HG02943 (cell line): ENCODE measurements around the gene PACS1.

ENCODE experiments used
- ATAC-seq: cut with Tn5 transposase; IDR thresholded peaks from one replicate; pipeline ENCODE4 v1.9.1; 2021; ENCODE audit warnings: mild to moderate bottlenecking, low read depth, moderate library complexity; ENCODE audit not compliant: unreplicated experiment

Gene PACS1

DNA sequence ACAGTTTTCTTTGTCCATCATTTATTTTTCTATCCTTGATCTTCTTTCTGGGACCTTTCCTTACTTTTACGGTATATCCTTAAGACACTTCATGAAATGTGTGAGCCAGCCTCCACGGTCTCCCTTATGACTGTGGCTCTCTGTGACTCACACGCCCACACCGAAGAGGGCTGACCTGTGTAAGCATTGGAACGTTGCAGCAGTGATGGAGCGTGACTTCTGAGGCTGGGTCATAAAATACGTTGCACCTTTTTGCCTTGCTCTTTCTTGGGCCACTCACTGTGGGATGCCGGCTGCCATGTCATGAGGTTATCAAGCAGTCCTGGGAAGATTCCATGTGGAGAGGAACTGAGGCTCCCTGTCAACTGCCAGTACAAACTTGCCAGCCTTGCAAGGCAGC is 102.1 kb downstream of the PACS1 start:
- no peak for ATAC-seq

DNA sequence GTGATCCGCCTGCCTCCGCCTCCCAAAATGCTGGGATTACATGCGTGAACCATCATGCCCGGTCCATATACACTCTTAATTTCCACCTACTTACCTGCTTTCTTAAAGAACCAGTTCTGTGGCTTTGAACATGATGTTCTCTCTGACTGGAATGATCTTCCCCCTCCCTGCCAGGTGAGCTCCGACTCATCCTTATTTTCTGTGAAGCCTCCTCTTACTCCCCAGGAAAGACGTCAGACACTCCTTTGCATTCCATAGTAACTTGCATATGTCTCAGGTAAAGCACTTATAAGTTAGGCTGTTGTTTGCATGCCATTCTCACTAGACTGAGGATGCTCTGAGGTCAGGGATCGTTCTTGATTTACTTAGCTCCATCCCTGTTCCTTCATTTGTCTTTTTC is 106.6 kb downstream of the PACS1 start:
- ATAC-seq: no peak

DNA sequence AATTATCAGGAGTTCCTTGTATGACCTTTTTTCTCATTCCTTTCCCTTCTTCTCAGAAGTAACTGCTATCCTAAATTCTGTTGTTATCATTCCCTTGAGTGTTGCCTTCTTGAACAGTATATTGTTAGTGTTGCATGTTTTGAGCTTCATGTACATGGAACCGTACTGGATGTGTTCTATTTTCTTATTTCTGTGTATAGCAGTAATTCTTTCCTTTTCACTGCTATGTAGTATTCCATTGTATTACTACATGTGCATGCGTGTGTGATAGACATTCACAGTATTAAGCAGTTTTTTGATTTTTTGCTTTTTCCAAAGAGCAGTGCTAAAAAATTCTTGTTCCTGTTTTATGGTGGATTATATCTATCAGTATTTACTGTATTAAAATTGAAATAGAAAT is 108.1 kb downstream of the PACS1 start:
- ATAC-seq: no peak

DNA sequence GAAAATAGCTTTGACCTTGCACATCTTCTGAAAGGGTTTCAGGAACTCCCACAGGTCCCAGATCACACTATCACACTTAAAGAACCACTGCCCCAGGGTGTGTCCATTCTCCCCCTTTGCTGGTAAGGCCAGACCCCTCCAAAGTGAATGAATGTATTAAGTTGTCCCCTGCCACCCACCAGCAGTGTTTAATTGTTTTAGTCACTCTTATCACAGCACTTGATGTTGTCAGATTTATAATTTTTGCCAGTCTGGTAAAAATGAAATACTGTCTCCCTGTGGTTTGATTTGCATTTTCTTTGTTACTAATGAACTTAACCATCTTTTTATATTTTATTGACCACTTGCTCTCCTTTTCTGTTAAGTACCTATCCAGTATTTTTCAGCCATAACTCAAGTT is 108.8 kb downstream of the PACS1 start:
- ATAC-seq: no peak

DNA sequence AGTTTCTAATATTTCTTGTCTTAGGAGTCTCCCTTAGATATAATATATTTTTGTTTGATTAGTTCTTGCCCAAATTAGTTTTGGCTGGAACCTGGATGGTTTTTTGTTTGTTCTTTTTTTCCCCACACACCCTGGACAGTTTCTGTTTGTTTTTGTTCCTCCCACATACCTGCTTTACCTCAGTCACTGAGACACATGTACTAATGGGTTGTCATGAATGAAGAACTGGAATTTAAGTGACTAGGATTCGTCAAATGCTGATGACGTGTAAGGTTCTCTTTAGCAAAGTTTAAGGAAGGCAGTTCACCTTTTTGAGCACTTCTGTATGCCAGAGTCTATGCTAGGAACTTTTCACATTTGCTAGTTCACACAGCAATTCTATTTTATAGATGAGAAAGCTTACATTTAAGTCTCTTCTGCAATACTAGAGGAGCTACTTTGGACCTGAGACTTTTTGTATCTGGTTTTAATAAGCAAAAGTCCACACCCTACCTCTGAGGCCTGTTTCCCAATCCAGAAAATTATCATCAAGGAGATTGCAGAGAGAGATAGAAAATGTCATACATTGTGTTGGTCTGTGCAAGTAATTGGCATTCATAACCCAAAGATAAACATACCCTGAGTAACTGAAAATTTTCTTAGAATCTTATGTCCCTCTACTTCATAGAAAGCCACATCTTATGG is 111.7 kb downstream of the PACS1 start:
- ATAC-seq: no peak

DNA sequence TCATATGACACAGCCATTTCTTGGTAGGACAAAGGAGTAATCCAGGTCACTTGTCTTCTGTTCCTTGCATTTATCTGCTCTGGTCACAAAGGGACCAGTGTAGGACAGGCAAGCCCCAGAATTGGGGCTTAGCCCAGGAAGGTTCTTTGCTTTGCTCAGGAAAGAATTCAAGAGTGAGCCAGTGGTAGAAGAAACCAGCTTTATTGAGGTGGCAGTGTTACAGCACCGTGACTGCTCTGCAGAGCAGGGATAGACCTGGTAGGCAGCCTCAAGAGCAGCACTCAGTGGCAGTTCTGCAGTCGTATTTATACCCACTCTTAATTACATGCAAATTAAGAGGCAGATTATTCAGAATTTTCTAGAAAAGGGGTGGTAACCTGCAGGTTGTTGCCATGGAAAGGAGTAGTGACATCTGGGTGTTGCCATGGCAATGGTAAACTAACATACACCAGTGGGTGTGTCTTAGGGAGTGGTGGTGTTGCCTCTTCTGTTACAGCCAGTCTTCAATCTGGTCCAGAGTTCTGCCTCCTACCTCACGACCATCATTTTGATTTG is 113.5 kb downstream of the PACS1 start:
- no peak for ATAC-seq

DNA sequence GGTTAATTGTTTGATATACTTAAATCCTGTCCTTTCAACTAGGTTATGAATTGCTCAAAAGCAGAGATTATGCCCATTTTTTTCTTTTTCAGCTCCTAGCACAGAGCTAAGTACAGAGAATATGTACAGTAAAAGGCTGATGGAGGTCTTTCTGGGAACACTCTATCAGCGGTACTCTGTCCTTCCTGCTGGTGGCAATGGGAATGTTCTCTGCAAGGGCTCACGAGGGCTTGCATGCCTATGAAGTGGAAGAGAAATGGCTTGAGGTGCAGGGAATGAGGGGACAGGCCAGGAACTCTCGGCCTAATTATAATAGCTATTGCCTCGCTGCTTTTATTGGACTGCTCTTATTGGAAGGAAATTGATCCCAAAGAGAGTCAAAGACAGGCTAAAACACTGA is 114.7 kb downstream of the PACS1 start:
- no peak for ATAC-seq

DNA sequence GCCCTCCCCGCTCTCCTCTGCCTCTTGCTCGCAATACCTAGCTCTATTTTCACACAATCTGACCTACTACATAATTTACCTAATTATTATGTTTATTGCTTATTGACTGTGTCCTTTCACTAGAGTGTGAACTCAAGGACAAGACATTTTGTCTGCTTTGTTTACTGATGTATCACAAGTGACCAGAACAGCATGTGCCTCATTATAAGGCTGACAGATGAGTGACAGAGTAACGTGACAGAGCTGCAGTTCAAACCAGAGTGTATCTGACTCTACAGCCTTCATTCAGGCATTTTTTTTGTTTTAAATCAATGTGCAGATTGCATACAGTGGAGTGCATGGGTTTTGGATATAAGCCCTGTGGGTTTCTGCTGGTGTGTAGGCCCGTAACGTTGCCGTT is 116.4 kb downstream of the PACS1 start:
- ATAC-seq: no peak

DNA sequence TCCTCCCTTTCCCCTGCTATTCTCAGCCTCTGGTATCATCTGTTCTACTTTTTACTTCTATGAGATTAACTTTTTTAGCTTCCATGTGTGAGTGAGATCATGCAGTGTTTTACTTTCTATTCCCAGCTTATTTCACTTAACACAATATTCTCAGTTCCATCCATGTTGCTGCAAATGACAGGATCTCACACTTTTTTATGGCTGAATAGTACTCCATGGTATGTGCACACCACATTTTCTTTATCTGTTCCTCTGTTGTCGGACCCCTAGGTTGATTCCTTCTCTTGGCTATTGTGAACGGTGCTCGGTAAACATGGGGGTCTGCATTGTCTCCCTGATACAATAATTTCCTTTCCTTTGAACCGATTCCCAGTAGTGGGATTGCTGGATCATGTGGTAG is 117.4 kb downstream of the PACS1 start:
- no peak for ATAC-seq

DNA sequence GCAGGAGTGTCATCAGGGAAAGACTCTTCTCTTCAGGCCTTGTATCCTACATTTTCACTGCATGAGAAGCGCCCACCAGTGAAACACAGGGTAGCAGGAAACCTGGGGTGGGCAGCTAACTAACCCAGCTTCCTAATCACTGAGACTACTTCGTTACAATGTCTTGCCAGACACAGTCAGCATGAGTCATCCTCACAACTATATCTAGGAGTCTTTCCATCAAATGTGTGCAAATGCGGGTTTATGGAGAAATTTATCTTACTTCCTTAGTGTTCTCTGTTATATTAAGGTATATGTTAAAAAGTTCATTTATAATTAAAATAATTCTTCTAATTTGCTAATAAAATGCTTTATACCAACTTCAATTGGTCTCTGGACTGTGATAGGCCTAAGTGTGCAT is 118.5 kb downstream of the PACS1 start:
- no peak for ATAC-seq

DNA sequence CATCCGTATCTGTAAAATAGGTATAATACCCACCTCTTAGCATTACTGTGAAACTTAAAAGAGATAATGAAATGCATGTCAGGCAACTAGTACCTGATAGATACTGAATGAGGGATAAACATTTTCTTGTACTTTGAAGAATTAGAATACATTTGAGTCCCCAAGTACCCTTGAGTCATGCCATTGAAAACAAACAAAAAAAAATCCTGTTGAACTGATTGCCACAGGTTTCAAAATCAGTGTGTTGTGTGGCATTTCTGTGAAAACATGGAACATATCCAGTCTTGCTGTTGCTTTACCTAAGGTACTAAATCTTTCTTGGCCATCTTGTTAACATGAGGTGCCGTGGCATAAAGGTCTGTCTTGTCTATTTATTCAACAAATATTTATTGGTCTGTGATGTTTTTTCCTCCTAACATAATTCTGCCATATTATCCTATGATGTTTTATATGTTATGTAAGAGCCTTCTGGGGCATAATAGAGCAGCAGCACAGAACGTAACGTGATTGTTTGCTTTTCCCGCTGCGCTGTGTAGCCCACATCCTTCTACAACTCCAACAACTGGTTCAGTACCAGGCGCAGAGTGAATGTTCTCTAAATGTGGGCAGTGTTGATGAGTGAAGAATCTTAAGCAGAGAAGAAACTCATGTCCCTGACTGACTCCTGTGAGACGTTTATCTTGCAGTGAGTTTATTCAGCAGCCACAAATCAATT is 119.1 kb downstream of the PACS1 start:
- no peak for ATAC-seq

DNA sequence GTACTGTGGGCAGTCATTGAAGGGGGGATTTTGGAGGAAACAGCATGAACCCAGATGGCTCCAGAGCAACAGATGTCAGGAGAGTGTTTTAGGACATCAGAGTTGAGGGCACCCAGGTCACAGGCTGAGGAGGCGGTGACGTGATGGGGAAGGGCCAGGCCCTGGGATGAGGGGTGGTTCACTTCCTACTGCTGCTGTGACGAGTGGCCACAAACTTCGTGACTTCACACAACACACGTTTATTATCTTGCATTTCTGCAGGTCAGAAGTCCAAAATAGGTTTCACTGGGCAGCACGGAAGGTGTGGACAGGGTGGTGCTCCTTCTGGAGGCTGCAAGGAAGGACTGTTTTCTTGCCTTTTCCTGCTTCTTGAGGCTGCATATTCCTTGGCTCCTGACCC is 120.7 kb downstream of the PACS1 start:
- ATAC-seq: no peak

DNA sequence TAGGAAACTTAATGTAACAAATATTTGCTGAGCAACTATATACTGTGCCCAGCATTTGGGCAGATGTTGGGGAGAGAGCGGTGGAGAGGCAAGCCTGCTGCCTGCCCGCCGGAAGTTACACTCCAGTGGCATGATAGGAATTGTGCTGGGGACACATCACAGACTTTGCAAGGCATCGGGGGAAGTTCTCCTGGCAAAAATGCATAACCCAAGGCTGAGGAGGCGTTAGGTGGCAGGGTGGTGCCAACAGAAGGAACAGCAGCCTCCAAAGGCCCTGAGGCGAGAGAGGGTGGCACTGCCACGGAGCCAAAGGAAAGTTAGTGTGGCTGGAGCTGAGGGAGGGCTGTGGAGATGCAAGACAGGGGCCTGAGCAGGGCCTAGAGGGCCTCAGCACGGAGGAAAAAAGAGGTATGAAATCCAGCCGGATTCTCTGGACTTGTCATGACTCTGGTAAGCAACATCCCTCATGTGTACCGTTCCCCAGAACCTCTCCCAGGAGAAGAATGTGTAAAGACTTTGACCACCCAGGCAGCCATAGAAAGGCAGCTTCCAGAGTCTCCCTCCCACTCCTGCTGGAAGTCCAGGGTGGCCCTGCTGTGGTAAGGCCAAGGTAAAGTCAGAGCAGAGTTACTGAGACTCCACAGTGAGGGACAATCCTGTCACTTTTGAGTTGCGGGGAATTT is 122.2 kb downstream of the PACS1 start:
- ATAC-seq: no peak

DNA sequence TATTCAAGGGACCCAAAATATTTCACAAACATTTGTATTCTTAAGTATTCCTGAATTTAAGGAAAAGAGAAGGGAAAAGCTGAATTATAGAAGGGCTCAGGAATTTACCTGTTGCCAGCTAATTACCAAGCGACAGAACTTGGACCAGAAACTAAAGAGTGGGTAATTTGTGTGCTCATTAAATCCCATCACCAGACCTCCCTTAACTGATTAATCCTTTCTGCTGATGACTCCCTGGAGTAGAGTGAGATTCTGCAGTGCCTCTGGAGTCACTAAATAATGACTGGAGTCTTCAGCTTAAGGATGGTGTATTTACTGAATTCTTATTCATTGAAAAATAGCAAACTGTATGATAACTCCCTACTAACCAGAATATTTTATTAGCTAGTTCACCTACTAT is 124.3 kb downstream of the PACS1 start:
- ATAC-seq: no peak

DNA sequence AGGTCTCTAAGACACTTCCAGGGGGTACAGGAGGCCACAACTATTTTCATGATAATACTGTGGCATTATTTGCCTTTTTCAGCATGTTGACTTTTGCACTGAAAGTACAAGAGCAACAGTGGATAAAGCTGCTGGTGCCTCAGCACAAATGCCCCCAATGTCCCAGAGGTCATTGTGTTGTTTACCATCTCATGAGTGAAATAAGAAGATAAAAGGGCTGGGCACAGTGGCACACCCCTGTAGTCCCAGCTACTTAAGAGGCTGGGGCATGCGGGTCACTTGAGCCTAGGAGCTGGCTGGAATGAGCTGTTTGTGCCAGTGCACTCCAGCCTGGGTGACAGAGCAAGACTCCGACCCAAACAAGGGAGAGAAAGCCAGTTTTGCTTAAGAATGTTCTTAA is 125.8 kb downstream of the PACS1 start:
- ATAC-seq: no peak

DNA sequence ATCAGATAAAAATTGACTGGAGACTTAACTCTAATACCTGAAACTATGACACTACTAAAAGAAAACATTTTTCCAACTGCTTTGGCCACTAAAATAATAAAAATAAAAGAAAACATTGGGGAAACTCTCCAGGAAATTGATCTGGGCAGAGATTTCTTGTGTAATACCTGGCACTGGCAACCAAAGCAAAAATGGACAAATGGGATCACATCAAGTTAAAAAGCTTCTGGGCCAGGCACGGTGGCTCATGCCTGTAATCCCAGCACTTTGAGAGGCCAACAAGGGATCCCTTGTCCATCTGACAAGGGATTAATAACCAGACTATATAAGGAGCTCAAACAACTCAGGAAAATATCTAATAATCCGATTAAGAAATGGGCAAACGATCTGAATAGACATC is 133.8 kb downstream of the PACS1 start:
- no peak for ATAC-seq

DNA sequence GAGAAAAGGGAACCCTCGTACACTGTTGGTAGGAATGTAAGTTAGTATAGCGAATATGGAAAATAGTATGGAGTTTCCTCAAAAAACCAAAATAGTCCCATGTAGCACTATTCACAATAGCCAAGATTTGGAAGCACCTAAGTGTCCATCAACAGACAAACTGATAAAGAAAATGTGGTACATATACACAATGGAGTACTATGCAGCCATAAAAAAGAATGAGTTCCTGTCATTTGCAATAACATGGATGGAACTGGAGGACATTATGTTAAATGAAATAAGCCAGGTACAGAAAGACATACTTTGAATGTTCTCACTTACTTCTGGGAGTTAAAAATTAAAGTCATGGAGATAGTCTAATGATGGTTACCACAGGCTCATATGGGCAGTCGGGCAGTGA is 134.3 kb downstream of the PACS1 start:
- ATAC-seq: no peak

DNA sequence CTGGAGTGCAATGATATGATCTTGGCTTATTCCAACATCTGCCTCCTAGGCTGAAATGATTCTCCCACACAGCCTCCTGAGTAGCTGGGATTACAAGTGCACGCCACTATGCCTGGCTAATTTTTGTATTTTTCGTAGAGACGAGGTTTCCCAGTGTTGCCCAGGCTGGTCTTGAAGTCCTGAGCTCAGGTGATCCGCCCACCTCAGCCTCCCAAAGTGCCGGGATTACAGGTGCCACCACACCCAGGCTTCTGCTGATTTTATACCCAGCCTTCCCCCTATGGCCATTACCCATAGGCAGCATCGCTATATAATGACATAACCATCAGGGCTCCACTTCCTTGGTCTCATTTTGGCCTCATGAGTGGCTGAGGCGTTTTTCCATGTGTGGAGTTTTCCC is 137.7 kb downstream of the PACS1 start:
- ATAC-seq: no peak

DNA sequence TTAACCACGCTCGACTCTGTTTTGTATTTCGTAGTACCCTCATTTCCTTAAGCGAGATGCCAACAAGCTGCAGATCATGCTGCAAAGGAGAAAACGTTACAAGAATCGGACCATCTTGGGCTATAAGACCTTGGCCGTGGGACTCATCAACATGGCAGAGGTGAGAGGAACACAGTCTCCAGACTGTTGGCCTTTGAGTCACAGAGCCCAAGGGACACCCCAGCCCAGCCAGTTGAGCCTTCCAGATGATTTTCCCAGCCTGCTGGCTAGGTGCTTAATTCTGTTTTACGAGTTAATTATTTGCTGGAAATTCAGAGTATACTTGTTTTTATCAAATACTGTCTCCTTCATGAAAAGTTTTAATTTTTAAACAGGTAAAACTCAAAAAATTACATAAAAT is 141.0 kb downstream of the PACS1 start:
- no peak for ATAC-seq

DNA sequence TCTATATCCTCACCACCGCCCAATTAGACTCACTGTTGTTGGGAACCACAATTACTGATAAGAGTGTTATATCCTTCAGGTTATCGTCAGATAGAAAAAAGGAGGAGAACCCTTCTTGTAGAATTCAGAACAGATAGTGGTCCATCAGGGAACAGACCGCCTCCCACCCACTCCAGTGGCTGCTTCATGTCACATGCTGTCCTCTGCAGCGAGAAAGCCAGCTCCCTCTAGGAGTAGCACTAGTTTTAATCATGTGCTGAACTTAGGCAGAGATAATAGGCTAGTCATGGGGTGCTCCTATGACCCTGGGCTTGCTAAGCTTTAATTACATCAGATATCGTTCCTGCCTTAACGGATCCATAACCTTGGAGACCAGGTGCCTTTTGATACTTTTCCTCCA is 146.8 kb downstream of the PACS1 start:
- ATAC-seq: no peak

DNA sequence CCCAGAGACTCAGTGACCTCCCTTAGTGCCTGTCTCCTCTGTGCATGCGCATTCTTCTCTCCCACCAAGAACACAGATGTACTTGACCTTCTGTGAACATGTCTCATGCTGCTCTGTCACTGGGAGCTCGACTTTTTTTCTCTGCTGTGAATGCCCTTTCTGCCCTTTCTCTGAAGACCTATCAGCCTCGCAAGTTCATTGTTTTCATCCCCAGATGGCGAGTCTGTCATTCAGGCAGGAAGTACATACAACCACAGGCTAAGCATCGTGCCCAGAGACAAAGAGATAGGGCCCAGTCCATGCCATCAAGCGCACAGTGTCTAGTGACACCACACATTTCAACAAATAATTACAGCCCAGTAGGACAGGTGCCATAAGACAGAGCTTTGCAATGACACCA is 148.0 kb downstream of the PACS1 start:
- no peak for ATAC-seq
